GM13976 (cell line): ENCODE data around the gene SYT1.

Source experiments
- DNase-seq: peaks from one replicate; pipeline ENCODE4 v3.0.0; 2012; ENCODE audit warnings: low spot score
- CTCF ChIP-seq: IDR thresholded peaks from 2 replicates; pipeline ENCODE4 v1.5.1; 2012; ENCODE audit warnings: borderline replicate concordance, mild to moderate bottlenecking; ENCODE audit not compliant: insufficient read depth; ENCODE audit errors: extremely low read depth, missing control alignments, control extremely low read depth
- in situ Hi-C: fragments of 300-500 bp; cut with MboI; formaldehyde crosslinking; loops from one replicate; pipeline ENCODE4 v1.12.0; 2022; ENCODE audit warnings: low sequenced_read_pairs, mixed read lengths, inconsistent platforms; ENCODE audit not compliant: unreplicated experiment

Gene SYT1

GRCh38 chr12:79164890-79165289, 300.3 kb downstream of the SYT1 start:
- in situ Hi-C loops, result no loop called here
- no peak for DNase-seq
- TF ChIP-seq CTCF, result no peak

GRCh38 chr12:79168687-79169086, 304.1 kb downstream of the SYT1 start:
- in situ Hi-C loops, result no loop called here
- TF ChIP-seq CTCF, result no peak
- DNase-seq, result no peak

GRCh38 chr12:79174626-79175025, 310.1 kb downstream of the SYT1 start:
- no peak for DNase-seq
- in situ Hi-C loops, result no loop called here
- TF ChIP-seq CTCF, result no peak

- no peak for TF ChIP-seq CTCF
- DNase-seq, result no peak
- in situ Hi-C loops, result no loop called here
Measured at GRCh38 chr12:79183003-79183402, 318.4 kb downstream of the SYT1 start.

GRCh38 chr12:79183926-79184325, 319.4 kb downstream of the SYT1 start:
- no peak for DNase-seq
- TF ChIP-seq CTCF, result no peak
- in situ Hi-C loops, result no loop called here

GRCh38 chr12:79186506-79186905, 321.9 kb downstream of the SYT1 start:
- TF ChIP-seq CTCF, result no peak
- no peak for DNase-seq
- in situ Hi-C loops, result no loop called here

GRCh38 chr12:79187032-79187431, 322.5 kb downstream of the SYT1 start:
- no peak for DNase-seq
- TF ChIP-seq CTCF, result no peak
- in situ Hi-C loops, result no loop called here
